Gastroesophageal sphincter (tissue), 3 donors: Measurements from ENCODE around the gene DISC1.
A peak's percentile ranks its signal among the peaks of the same experiment; 100 is the strongest.

Experiments used
- CTCF ChIP-seq, 4 experiments: fragments of 200-600 bp in 2 of 4; fragments of 450-650 bp in 2 of 4; sonication (generic) in 1 of 4; IDR thresholded peaks; one replicate each; pipeline ENCODE4 v1.5.1; 2017 to 2019; ENCODE audit warnings: antibody characterized with exemption in 4 of 4, mild to moderate bottlenecking in 2 of 4, moderate library complexity in 2 of 4
- EP300 ChIP-seq: sonication (generic); formaldehyde crosslinking; IDR thresholded peaks from one replicate; pipeline ENCODE4 v1.6.1; 2017; ENCODE audit warnings: antibody characterized with exemption, mild to moderate bottlenecking
- POLR2A ChIP-seq, 2 donors: fragments of 450-650 bp; IDR thresholded peaks; one replicate each; pipeline ENCODE4 v1.6.1; 2017; ENCODE audit warnings: antibody characterized with exemption in 2 of 2, mild to moderate bottlenecking in 2 of 2, moderate library complexity in 1 of 2

- no peak for TF ChIP-seq EP300
- no peak for TF ChIP-seq POLR2A (IDR thresholded peaks at IDR 0.05)
- TF ChIP-seq CTCF (IDR thresholded peaks at IDR 0.05): peak in 1 of 4 experiments; percentile 19
These were observed 322.9 kb downstream of the DISC1 start for GRCh38 chr1:231949277-231950091.
